PC-3 (cell line): ENCODE data around the gene ARFGEF2. TPM values are rescaled to one million over a fixed set of nuclear protein-coding genes. Genes with fewer than 3 reads are reported as not detected.

Source experiments
- ATAC-seq: fragments of 200-7000 bp; cut with Tn5 transposase; 2 replicates; pipeline ENCODE4 v1.9.1; 2020; ENCODE audit warnings: mild to moderate bottlenecking, moderate library complexity
- BruUV-seq: library from RNA; stranded (reverse); fragments of 400-500 nt; replicated peaks from 2 replicates; lab custom pipeline; 2021; lab: Mats Ljungman, UMichigan
- CTCF ChIA-PET: fragments of 300-600 bp; sonication (Branson Sonifier 250); formaldehyde crosslinking; loops from one replicate; lab custom pipeline; 2022; ENCODE audit warnings: antibody characterized with exemption; lab: Charles Lee
- POLR2A ChIA-PET: fragments of 300-600 bp; sonication (Branson Sonifier 250); formaldehyde crosslinking; loops from one replicate; lab custom pipeline; 2022; ENCODE audit warnings: antibody characterized with exemption; ENCODE audit not compliant: unreplicated experiment; lab: Charles Lee
- DNase-seq: peaks from one replicate; pipeline ENCODE4 v3.0.0-alpha.2; 2015
- H2AFZ ChIP-seq: fragments of 300-600 bp; sonication (generic); 2 replicates; pipeline ENCODE4 v1.6.0; 2016; ENCODE audit warnings: antibody characterized with exemption, low read length
- H3F3A ChIP-seq: fragments of 300-600 bp; sonication (generic); one replicate; pipeline ENCODE4 v1.6.0; 2017; ENCODE audit warnings: antibody characterized with exemption, low read length, control low read depth, mild to moderate bottlenecking; ENCODE audit not compliant: unreplicated experiment
- H3K27ac ChIP-seq: fragments of 300-600 bp; sonication (generic); 2 replicates; pipeline ENCODE4 v1.5.1; 2016; ENCODE audit warnings: mild to moderate bottlenecking, low read length
- H3K27me3 ChIP-seq: fragments of 300-600 bp; sonication (generic); 2 replicates; pipeline ENCODE4 v1.6.1; 2016; ENCODE audit warnings: low read length, mixed read lengths
- H3K36me3 ChIP-seq: fragments of 300-600 bp; sonication (generic); 2 replicates; pipeline ENCODE4 v1.6.1; 2016; ENCODE audit warnings: low read depth, mixed run types, low read length, mixed read lengths
- H3K4me1 ChIP-seq: fragments of 300-600 bp; sonication (generic); 2 replicates; pipeline ENCODE4 v1.5.1; 2016; ENCODE audit warnings: low read length; ENCODE audit not compliant: insufficient read depth
- H3K4me2 ChIP-seq: fragments of 300-600 bp; sonication (generic); 2 replicates; pipeline ENCODE4 v1.6.0; 2016; ENCODE audit warnings: low read length
- H3K4me3 ChIP-seq: fragments of 300-600 bp; sonication (generic); 2 replicates; pipeline ENCODE4 v1.5.1; 2016; ENCODE audit warnings: mild to moderate bottlenecking, low read length, mixed read lengths
- H3K79me2 ChIP-seq: fragments of 300-600 bp; sonication (generic); 2 replicates; pipeline ENCODE4 v1.6.1; 2017; ENCODE audit warnings: low read length, mixed read lengths
- H3K9ac ChIP-seq: fragments of 300-600 bp; sonication (generic); 2 replicates; pipeline ENCODE4 v1.6.0; 2016; ENCODE audit warnings: mild to moderate bottlenecking, low read length
- H3K9me2 ChIP-seq: fragments of 300-600 bp; sonication (generic); replicated peaks from 2 replicates; pipeline ENCODE4 v1.6.1; 2016; ENCODE audit warnings: mixed run types, low read length, mixed read lengths
- H3K9me3 ChIP-seq: fragments of 300-600 bp; sonication (generic); 2 replicates; pipeline ENCODE4 v1.6.1; 2016; ENCODE audit warnings: low read length, mixed read lengths
- H4K20me1 ChIP-seq: fragments of 300-600 bp; sonication (generic); 2 replicates; pipeline ENCODE4 v1.6.1; 2016; ENCODE audit warnings: low read length, mixed read lengths
- EZH2 ChIP-seq: fragments of 300-600 bp; sonication (generic); IDR thresholded peaks from one replicate; pipeline ENCODE4 v1.6.1; 2017; ENCODE audit warnings: antibody characterized with exemption, mild to moderate bottlenecking, low read length; ENCODE audit not compliant: unreplicated experiment
- EZH2phosphoT487 ChIP-seq: fragments of 300-600 bp; sonication (generic); IDR thresholded peaks from 2 replicates; pipeline ENCODE4 v1.6.1; 2018; ENCODE audit warnings: mild to moderate bottlenecking, antibody characterized with exemption, low read length, borderline replicate concordance
- intact Hi-C: fragments of 100-400 bp; cut with micrococcal nuclease; formaldehyde crosslinking; loops from 2 replicates; pipeline ENCODE4 v1.9.0; 2023
- total RNA-seq: library from RNA; depleted of rRNA; stranded (reverse); fragments of >200 nt; gene quantifications from 2 replicates; pipeline ENCODE4 v1.2.3, GENCODE V29; 2014
- TF ChIP-seq, protein P1 (sequence below): fragments of 300-600 bp; sonication (generic); conservative IDR thresholded peaks from 2 replicates; pipeline ENCODE4 v1.5.1; 2017; ENCODE audit warnings: antibody characterized with exemption, low read depth, mild to moderate bottlenecking, low read length

Gene ARFGEF2
- total RNA-seq, 1 experiment from 2014 or later: 33.5 TPM

DNA sequence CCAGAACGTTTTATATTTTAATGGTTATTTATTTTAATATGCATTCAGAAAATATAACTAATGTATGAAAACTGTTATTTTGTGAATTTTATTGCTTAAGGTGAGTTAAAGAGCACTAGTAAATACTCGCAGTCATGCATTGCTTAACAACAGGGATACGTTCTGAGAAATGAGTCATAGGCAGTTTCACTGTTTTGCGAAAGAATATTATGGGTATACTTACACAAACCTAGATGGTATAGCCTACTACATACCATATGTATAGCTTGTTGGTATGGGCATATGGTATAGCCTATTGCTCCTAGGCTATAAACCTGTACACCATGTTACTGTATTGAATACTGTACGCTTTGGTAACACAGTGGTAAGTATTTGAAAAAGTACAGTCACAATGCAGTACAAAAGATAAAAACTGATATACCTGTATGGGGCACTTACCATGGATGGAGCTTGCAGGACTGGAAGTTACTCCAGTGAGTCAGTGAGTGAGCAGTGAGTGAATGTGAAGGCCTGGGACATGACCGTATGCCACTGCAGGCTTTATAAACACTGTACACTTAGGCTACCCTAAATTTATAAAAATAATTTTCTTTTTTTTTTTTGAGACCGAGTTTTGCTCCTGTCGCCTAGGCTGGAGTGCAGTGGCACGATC lies 38.5 kb downstream of the ARFGEF2 start:
- Histone ChIP-seq H3K9me3 (no peaks in the 10 kb centered on the region), H3K36me3 (peaks cover 44% of the 10 kb centered on the region), H3F3A (no peaks in the 10 kb centered on the region), H3K27me3 (no peaks in the 10 kb centered on the region), H4K20me1 (no peaks in the 10 kb centered on the region), H2AFZ (no peak overlapping the region), H3K79me2 (no peaks in the 10 kb centered on the region), H3K27ac (peak overlapping the region; percentile 38), H3K4me3 (no peak overlapping the region), H3K4me1 (peaks cover 7% of the 10 kb centered on the region), H3K4me2 (no peak overlapping the region), H3K9me2 (no peaks in the 10 kb centered on the region), H3K9ac (no peak overlapping the region)
- no peak for TF ChIP-seq EZH2phosphoT487
- TF ChIP-seq EZH2: no peak
- TF ChIP-seq, protein P1, sequence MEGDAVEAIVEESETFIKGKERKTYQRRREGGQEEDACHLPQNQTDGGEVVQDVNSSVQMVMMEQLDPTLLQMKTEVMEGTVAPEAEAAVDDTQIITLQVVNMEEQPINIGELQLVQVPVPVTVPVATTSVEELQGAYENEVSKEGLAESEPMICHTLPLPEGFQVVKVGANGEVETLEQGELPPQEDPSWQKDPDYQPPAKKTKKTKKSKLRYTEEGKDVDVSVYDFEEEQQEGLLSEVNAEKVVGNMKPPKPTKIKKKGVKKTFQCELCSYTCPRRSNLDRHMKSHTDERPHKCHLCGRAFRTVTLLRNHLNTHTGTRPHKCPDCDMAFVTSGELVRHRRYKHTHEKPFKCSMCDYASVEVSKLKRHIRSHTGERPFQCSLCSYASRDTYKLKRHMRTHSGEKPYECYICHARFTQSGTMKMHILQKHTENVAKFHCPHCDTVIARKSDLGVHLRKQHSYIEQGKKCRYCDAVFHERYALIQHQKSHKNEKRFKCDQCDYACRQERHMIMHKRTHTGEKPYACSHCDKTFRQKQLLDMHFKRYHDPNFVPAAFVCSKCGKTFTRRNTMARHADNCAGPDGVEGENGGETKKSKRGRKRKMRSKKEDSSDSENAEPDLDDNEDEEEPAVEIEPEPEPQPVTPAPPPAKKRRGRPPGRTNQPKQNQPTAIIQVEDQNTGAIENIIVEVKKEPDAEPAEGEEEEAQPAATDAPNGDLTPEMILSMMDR: no peak
- intact Hi-C loops: no loop called here
- ChIA-PET POLR2A (no interaction called here), CTCF (no interaction called here)
- ATAC-seq (peak; percentile 88), DNase-seq (peak; percentile 66)
- BruUV-seq: no TSS peak

DNA sequence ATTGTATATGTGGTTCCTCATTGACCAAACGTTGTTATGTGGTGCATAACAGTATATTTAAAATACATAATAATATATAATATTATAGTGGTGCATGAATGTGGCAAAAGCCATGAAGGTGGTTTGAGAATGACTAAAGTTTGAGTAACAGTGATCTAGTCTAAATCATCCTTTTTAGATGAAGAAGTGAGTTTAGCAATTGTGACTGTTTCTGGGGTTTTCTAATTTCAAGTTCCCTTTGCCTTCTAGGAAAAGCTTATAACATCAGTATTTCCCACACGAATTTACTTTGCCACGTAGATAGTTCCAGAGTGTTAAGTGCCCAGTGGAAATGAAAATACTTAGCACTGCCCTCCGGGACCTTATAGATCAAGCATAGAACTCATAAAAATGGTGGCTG lies 40.9 kb downstream of the ARFGEF2 start:
- DNase-seq (no peak), ATAC-seq (no peak)
- no peak overlapping the region for H3K4me2 ChIP-seq
- H3K9ac ChIP-seq: no peak overlapping the region
- TF ChIP-seq, protein P1: no peak
- TF ChIP-seq EZH2phosphoT487 (no peak), EZH2 (no peak)
- no peaks in the 10 kb centered on the region for H3K27me3 ChIP-seq
- peaks cover 41% of the 10 kb centered on the region for H3K36me3 ChIP-seq
- intact Hi-C loops: no loop called here
- peaks cover 7% of the 10 kb centered on the region for H3K4me1 ChIP-seq
- POLR2A ChIA-PET: interaction anchor here (0.6 kb wide), 1 partner anchor 70 kb away, joined by 14 read pairs; no protein-coding TSS in a partner anchor
- CTCF ChIA-PET: no interaction called here
- BruUV-seq: no TSS peak
- H3K27ac ChIP-seq: no peak overlapping the region
- no peak overlapping the region for H2AFZ ChIP-seq
- H3K9me3 ChIP-seq: no peaks in the 10 kb centered on the region
- H3K79me2 ChIP-seq: no peaks in the 10 kb centered on the region
- H4K20me1 ChIP-seq: no peaks in the 10 kb centered on the region
- no peaks in the 10 kb centered on the region for H3K9me2 ChIP-seq
- H3K4me3 ChIP-seq: no peak overlapping the region
- no peaks in the 10 kb centered on the region for H3F3A ChIP-seq

DNA sequence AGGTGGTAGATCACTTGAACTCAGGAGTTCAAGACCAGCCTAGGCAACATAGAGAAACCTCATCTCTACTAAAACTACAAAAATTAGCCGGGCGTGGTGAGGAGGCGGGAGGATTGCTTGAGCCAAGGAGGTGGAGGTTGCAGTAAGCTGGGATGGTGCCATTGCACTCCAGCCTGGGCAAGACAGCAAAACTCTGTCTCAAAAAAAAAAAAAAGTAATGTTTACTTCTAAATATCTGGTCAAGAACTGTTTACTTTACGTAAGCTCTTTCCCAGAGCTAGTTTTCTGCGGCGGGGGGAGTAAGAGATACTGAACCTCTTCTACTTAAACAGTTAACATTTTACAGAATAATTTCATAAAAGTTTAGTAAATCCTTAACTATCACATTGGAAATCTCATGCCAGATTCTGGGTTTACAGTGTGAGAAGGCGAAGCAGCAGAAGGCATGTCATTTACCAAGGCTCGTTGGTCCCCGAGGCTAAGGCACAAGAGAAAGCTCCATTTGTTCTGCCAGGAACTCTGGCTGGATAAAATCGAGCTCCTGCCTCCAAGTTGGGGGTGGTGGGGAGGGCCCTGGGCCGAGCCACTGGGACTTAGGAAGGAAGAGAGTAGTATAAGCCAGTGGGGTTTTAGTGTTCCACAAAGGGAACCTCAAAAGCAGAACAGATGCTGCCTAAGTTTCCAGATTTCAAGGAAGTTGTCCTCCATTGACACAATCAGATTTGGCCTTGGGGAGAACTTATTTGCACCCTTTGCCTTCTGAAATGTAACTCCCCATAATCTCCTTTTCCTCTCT lies 41.7 kb downstream of the ARFGEF2 start:
- no peak overlapping the region for H2AFZ ChIP-seq
- TF ChIP-seq, protein P1: no peak
- TF ChIP-seq EZH2phosphoT487 (no peak), EZH2 (no peak)
- H3K36me3 ChIP-seq: peaks cover 36% of the 10 kb centered on the region
- H4K20me1 ChIP-seq: no peaks in the 10 kb centered on the region
- H3K4me3 ChIP-seq: no peak overlapping the region
- H3K4me1 ChIP-seq: peaks cover 7% of the 10 kb centered on the region
- intact Hi-C loops: no loop called here
- no peaks in the 10 kb centered on the region for H3K9me2 ChIP-seq
- H3K79me2 ChIP-seq: no peaks in the 10 kb centered on the region
- POLR2A ChIA-PET: no interaction called here
- DNase-seq: no peak
- H3K9ac ChIP-seq: no peak overlapping the region
- H3K9me3 ChIP-seq: no peaks in the 10 kb centered on the region
- H3K4me2 ChIP-seq: no peak overlapping the region
- no TSS peak for BruUV-seq
- CTCF ChIA-PET: interaction anchor here (0.7 kb wide), 1 partner anchor 362 kb away, joined by 4 read pairs; no protein-coding TSS in a partner anchor
- no peak overlapping the region for H3K27ac ChIP-seq
- H3K27me3 ChIP-seq: no peaks in the 10 kb centered on the region
- no peaks in the 10 kb centered on the region for H3F3A ChIP-seq
- ATAC-seq: no peak
